Measurements from ENCODE around the gene JMJD4. TPM values are rescaled to one million over a fixed set of nuclear protein-coding genes. Genes with fewer than 3 reads are reported as not detected.

The JMJD4 gene
- total RNA-seq, 5 donors from 2014 or later (not counting 1 experiment from before 2014, with no cell fraction given), result 10.8 to 35.1 (median 33.5) TPM

DNA sequence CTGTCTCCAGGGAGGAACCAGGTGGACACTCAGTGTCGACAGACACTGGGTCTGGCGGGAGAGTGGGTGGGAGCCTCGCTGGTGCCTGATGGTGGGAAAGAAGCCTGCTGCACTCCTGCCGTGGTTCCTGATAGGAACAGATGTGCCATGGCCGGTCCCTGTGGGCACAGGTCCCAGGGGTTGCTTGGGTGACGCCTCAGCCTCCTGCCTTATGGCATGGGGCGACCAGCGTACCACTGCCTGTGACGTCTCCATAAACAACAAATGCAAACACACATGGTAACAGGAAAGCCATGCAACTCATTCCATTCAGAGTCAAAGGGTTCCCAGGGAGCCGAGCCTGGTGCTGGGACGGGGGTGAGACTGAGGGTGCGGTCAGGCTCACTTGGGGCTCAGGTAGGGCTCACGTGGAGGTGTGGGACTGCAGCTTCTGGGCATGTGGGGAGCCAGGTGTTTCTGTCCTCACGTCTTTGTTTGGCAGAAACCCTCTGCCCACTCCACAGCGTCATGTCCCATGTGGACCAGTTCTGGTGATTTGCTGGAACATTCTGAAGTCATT is 34.9 kb upstream of the JMJD4 start:
- ChIA-PET POLR2A (no interaction called here), CTCF (interaction anchor here in 1 of 2 donors (0.5 kb wide), 1 partner anchor 78 kb away, joined by 6 read pairs; no protein-coding TSS in a partner anchor)
- Histone ChIP-seq H3K27ac (ENCODE audit: low read length) (no peak overlapping the region), H3K27me3 (replicated peaks in 1 of 2; ENCODE audit: control insufficient read depth in 2 of 2, extremely low read depth in 1 of 2, insufficient read depth in 2 of 2, low read length in 1 of 2) (no peaks in the 10 kb centered on the region), H3K4me3 (ENCODE audit: control insufficient read depth in 1 of 2, extremely low read depth in 1 of 2, low read length in 1 of 2) (no peak overlapping the region), H3K4me1 (ENCODE audit: control insufficient read depth in 1 of 2, extremely low read depth in 1 of 2, insufficient read depth in 2 of 2, low read length in 2 of 2) (peaks cover 21 to 69% of the 10 kb centered on the region in 2 experiments), H3K9me3 (no peaks in the 10 kb centered on the region), H3K36me3 (ENCODE audit: control insufficient read depth in 2 of 2, extremely low read depth in 1 of 2, insufficient read depth in 1 of 2, low read length in 1 of 2) (peaks cover 8 to 18% of the 10 kb centered on the region in 2 donors)
- DNase-seq (no peak), ATAC-seq (replicated peaks in 1 of 4) (no peak)
- WGBS (ENCODE audit: insufficient coverage), result 96% methylated on average over 11 of the region's 15 CpGs
- H3K27ac Mint-ChIP-seq, result no peak overlapping the region
- no peak overlapping the region for H3K4me3 Mint-ChIP-seq
- peaks cover 45 to 65% (median 55%) of the 10 kb centered on the region in 3 donors for H3K4me1 Mint-ChIP-seq
- peaks cover 31% of the 10 kb centered on the region for H3K36me3 Mint-ChIP-seq
- no peaks in the 10 kb centered on the region for H3K9me3 Mint-ChIP-seq
- H3K27me3 Mint-ChIP-seq, result no peaks in the 10 kb centered on the region

DNA sequence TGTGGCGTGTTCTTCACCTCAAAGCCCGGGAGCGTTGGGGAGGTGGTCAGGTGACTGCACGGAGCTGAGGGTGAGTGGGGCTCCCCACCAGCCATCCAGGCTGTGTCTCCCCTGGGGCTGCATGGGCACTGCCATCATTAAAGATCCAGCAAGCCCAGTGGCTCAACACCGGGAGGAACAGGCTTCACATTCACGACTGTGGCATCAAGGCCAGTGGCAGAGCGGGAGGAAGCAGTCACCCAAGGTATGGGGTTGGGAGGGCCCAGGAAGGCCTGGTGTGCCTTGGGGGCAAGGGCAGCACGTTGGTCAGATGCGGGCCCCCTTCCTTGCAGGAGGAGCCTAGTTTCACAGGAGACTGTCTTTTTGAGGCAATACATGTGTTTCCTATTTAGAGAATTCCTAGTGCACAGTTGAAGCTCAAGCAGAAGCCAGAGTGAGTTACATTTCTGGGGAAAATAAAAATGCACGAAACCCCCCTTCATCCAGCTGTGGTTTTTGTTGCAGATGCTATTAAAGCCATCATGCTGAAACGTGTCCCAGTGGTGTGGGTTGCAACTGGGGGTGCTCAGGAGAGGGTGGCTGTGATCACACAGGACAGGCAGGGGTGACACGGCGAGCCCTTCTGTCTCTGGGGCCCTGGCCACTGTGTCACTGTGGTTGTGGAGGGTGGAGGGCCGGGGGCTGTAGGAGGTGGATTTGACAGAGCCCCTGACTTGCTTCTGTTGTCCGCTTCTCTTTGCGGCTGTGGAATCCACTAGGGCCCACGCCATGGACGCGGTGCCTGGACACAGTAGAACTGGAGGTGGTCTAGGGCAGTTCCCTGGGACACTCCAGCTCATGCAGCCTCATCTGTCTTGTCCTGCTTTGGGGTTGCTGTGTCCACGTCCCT is 34.2 kb upstream of the JMJD4 start:
- ChIA-PET CTCF (no interaction called here), POLR2A (no interaction called here)
- peaks cover 21 to 69% of the 10 kb centered on the region in 2 experiments for H3K4me1 ChIP-seq (ENCODE audit: control insufficient read depth in 1 of 2, extremely low read depth in 1 of 2, insufficient read depth in 2 of 2, low read length in 2 of 2)

DNA sequence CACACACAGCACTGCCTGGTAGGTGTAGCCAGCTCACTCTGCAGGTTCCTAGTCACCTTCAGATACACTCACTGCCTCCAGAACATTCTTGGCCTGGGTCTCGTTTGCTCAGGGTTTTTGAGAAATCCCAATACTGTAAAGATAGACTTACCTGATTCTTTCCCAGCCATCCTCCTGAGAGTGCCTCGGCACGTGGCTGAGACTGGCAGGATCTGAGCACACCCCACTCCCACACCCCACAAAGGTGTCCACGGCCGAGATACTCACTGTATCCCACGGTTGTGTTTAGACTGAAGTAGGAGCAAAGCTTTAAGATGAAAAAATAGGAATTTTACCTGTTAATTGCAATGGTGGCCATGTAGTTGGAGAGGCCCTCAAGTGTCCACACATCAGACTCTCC is 33.5 kb upstream of the JMJD4 start:
- ChIA-PET CTCF (no interaction called here), POLR2A (no interaction called here)
- Mint-ChIP-seq H3K4me3 (no peak overlapping the region), H3K4me1 (peaks cover 47 to 67% (median 55%) of the 10 kb centered on the region in 3 donors), H3K9me3 (no peaks in the 10 kb centered on the region), H3K36me3 (peaks cover 23% of the 10 kb centered on the region), H3K27me3 (no peaks in the 10 kb centered on the region), H3K27ac (no peak overlapping the region)
- 86% methylated on average over 1 of the region's 6 CpGs for WGBS (ENCODE audit: insufficient coverage)
- no peaks in the 10 kb centered on the region for H3K9me3 ChIP-seq
- DNase-seq, result no peak
- H3K4me3 ChIP-seq (ENCODE audit: control insufficient read depth in 1 of 2, extremely low read depth in 1 of 2, low read length in 1 of 2), result no peak overlapping the region
- no peaks in the 10 kb centered on the region for H3K27me3 ChIP-seq (replicated peaks in 1 of 2; ENCODE audit: control insufficient read depth in 2 of 2, extremely low read depth in 1 of 2, insufficient read depth in 2 of 2, low read length in 1 of 2)
- H3K36me3 ChIP-seq (ENCODE audit: control insufficient read depth in 2 of 2, extremely low read depth in 1 of 2, insufficient read depth in 1 of 2, low read length in 1 of 2), result peaks cover 7 to 15% of the 10 kb centered on the region in 2 donors
- no peak for ATAC-seq (replicated peaks in 1 of 4)
- H3K4me1 ChIP-seq (ENCODE audit: control insufficient read depth in 1 of 2, extremely low read depth in 1 of 2, insufficient read depth in 2 of 2, low read length in 2 of 2), result peaks cover 23 to 69% of the 10 kb centered on the region in 2 experiments
- H3K27ac ChIP-seq (ENCODE audit: low read length), result no peak overlapping the region

More for the DNA sequence above, 34.2 kb upstream of the JMJD4 start:
- Histone ChIP-seq H3K27me3 (replicated peaks in 1 of 2; ENCODE audit: control insufficient read depth in 2 of 2, extremely low read depth in 1 of 2, insufficient read depth in 2 of 2, low read length in 1 of 2) (no peaks in the 10 kb centered on the region), H3K27ac (ENCODE audit: low read length) (no peak overlapping the region), H3K4me3 (ENCODE audit: control insufficient read depth in 1 of 2, extremely low read depth in 1 of 2, low read length in 1 of 2) (no peak overlapping the region), H3K36me3 (ENCODE audit: control insufficient read depth in 2 of 2, extremely low read depth in 1 of 2, insufficient read depth in 1 of 2, low read length in 1 of 2) (peaks cover 7 to 15% of the 10 kb centered on the region in 2 donors), H3K9me3 (no peaks in the 10 kb centered on the region)
- H3K27ac Mint-ChIP-seq, result no peak overlapping the region
- H3K36me3 Mint-ChIP-seq, result peaks cover 29% of the 10 kb centered on the region
- peaks cover 47 to 67% (median 55%) of the 10 kb centered on the region in 3 donors for H3K4me1 Mint-ChIP-seq
- no peaks in the 10 kb centered on the region for H3K9me3 Mint-ChIP-seq
- no peak overlapping the region for H3K4me3 Mint-ChIP-seq
- ATAC-seq (replicated peaks in 1 of 4) (no peak), DNase-seq (no peak)
- no peaks in the 10 kb centered on the region for H3K27me3 Mint-ChIP-seq
- 94% methylated on average over 13 of the region's 20 CpGs for WGBS (ENCODE audit: insufficient coverage)

DNA sequence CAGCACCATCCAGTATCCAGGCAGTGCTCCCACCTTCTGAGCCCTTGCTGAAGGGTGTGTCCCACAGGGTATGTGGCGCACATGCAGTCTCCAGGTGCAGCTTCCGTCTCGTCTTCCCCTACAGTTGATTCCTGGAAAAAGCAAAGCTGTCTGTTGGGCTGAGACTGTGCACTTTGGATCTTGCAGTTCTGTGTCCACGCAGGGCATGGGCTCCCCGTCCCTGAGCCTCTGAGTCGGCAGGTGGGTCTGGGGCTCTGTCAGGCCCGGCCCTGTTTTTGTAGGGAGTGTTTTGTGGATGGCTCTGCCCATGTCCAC is 33.0 kb upstream of the JMJD4 start:
- Histone ChIP-seq H3K4me1 (ENCODE audit: control insufficient read depth in 1 of 2, extremely low read depth in 1 of 2, insufficient read depth in 2 of 2, low read length in 2 of 2) (peaks cover 28 to 69% of the 10 kb centered on the region in 2 experiments), H3K4me3 (ENCODE audit: control insufficient read depth in 1 of 2, extremely low read depth in 1 of 2, low read length in 1 of 2) (no peak overlapping the region), H3K36me3 (ENCODE audit: control insufficient read depth in 2 of 2, extremely low read depth in 1 of 2, insufficient read depth in 1 of 2, low read length in 1 of 2) (peaks cover 7 to 15% of the 10 kb centered on the region in 2 donors), H3K27me3 (replicated peaks in 1 of 2; ENCODE audit: control insufficient read depth in 2 of 2, extremely low read depth in 1 of 2, insufficient read depth in 2 of 2, low read length in 1 of 2) (no peaks in the 10 kb centered on the region), H3K9me3 (no peaks in the 10 kb centered on the region), H3K27ac (ENCODE audit: low read length) (no peak overlapping the region)
- Mint-ChIP-seq H3K9me3 (no peaks in the 10 kb centered on the region), H3K27me3 (no peaks in the 10 kb centered on the region), H3K4me1 (peaks cover 52 to 68% (median 56%) of the 10 kb centered on the region in 3 donors), H3K36me3 (peaks cover 23% of the 10 kb centered on the region), H3K4me3 (peak overlapping the region in 1 of 3 donors; percentile 77), H3K27ac (peak overlapping the region; percentile 6 to 95)
- DNase-seq (no peak), ATAC-seq (replicated peaks in 1 of 4) (no peak)
- 96% methylated on average over 5 of the region's 7 CpGs for WGBS (ENCODE audit: insufficient coverage)
- POLR2A ChIA-PET, result no interaction called here
- CTCF ChIA-PET, result no interaction called here

DNA sequence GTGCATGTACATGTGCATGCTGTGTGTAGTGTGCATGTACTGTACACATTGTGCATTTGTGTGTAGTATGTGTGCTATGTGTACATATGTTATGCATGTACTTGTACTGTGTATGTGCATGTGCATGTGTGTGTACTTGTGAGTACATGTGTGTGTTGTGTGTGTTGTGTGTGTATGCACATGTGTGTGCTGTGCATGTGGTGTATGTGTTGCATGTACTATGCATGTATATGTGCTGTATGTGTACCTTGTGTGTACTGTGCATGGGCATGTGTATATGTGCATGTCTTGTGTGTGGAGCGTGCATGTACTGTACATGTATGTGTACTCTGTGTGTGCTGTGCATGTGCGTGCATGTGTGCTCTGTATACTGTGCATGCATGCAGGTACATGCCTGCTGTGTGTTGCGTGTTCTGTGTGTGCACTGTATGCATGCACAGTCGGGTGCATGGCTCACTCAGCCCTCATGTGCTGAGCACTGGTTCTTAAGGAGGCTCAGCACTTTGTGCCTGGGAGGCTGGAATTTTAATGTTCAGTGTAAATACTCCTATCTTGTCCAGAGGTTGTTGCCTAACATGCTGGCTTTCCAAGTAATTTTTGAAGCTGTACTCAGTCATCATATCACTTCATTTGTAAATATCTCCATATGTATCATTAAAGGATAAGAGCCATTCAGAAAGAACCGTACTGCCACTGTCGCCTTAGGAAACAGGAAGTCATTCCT is 32.5 kb upstream of the JMJD4 start:
- DNase-seq, result no peak
- Mint-ChIP-seq H3K4me1 (peaks cover 57 to 70% (median 58%) of the 10 kb centered on the region in 3 donors), H3K9me3 (no peaks in the 10 kb centered on the region), H3K27me3 (no peaks in the 10 kb centered on the region), H3K36me3 (peaks cover 23% of the 10 kb centered on the region), H3K4me3 (peak overlapping the region in 2 of 3 donors; percentile 25 to 77), H3K27ac (peak overlapping the region; percentile 91 to 95)
- Histone ChIP-seq H3K4me1 (ENCODE audit: control insufficient read depth in 1 of 2, extremely low read depth in 1 of 2, insufficient read depth in 2 of 2, low read length in 2 of 2) (peaks cover 31 to 69% of the 10 kb centered on the region in 2 experiments), H3K4me3 (ENCODE audit: control insufficient read depth in 1 of 2, extremely low read depth in 1 of 2, low read length in 1 of 2) (no peak overlapping the region), H3K36me3 (ENCODE audit: control insufficient read depth in 2 of 2, extremely low read depth in 1 of 2, insufficient read depth in 1 of 2, low read length in 1 of 2) (peaks cover 7 to 15% of the 10 kb centered on the region in 2 donors), H3K27ac (ENCODE audit: low read length) (no peak overlapping the region), H3K27me3 (replicated peaks in 1 of 2; ENCODE audit: control insufficient read depth in 2 of 2, extremely low read depth in 1 of 2, insufficient read depth in 2 of 2, low read length in 1 of 2) (no peaks in the 10 kb centered on the region), H3K9me3 (no peaks in the 10 kb centered on the region)
- no peak for ATAC-seq (replicated peaks in 1 of 4)
- ChIA-PET CTCF (no interaction called here), POLR2A (no interaction called here)
- 97% methylated on average over 5 of the region's 6 CpGs for WGBS (ENCODE audit: insufficient coverage)

DNA sequence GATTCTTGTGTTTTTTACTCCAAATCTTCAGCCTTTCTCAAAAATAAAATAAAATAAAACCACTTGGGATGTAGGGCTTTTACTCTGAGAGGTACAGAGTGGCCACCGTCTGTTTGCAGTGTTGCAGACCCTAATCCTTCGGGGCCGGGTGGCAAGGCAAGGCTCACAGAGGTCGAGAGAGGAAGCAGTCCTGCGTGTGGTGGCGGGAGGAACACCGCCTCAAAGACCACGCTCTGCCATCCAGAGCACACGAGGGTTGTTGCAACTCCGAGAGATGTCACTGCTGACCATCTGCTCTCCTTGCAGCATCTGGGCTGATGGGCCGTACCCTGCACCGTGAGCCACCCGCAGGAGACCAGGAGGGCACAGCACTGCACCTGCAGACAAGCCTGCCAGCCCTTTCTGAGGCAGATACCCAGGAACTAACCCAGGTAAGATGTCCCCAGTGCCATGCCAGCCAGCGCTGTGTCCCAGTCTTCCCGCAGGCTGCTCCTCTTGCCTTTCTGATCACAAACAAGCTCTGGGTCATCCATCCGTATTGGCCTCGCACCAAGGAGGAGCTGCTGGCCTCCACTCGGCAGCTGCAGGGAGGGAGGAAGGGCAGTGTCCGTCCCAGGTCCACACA is 31.7 kb upstream of the JMJD4 start:
- 26% methylated on average over 15 of the region's 19 CpGs for WGBS (ENCODE audit: insufficient coverage)
- Mint-ChIP-seq H3K4me1 (peaks cover 62 to 71% (median 65%) of the 10 kb centered on the region in 3 donors), H3K27ac (peak overlapping the region; percentile 91 to 95), H3K9me3 (no peaks in the 10 kb centered on the region), H3K36me3 (peaks cover 26% of the 10 kb centered on the region), H3K27me3 (no peaks in the 10 kb centered on the region), H3K4me3 (peak overlapping the region; percentile 57 to 77 (median 62))
- peak overlapping the region; percentile 71 for H3K27ac ChIP-seq (ENCODE audit: low read length)
- DNase-seq (peak in 1 of 35 experiments; percentile 30), ATAC-seq (replicated peaks in 1 of 4) (peak in 3 of 4 experiments; percentile 3 to 12 (median 4))
- ChIA-PET CTCF (interaction anchor here (0.7 to 1.9 kb wide), 4 partner anchors 21 to 1281 kb away, joined by 3 to 7 read pairs (median 4); no protein-coding TSS in a partner anchor), POLR2A (interaction anchor here in 1 of 2 donors (0.8 kb wide), 1 partner anchor 21 kb away, joined by 3 read pairs; no protein-coding TSS in a partner anchor)
- peaks cover 39 to 69% of the 10 kb centered on the region in 2 experiments for H3K4me1 ChIP-seq (ENCODE audit: control insufficient read depth in 1 of 2, extremely low read depth in 1 of 2, insufficient read depth in 2 of 2, low read length in 2 of 2)
- H3K36me3 ChIP-seq (ENCODE audit: control insufficient read depth in 2 of 2, extremely low read depth in 1 of 2, insufficient read depth in 1 of 2, low read length in 1 of 2), result peaks cover 7 to 15% of the 10 kb centered on the region in 2 donors
- no peaks in the 10 kb centered on the region for H3K9me3 ChIP-seq
- H3K4me3 ChIP-seq (ENCODE audit: control insufficient read depth in 1 of 2, extremely low read depth in 1 of 2, low read length in 1 of 2), result peak overlapping the region; percentile 8 to 30
- H3K27me3 ChIP-seq (replicated peaks in 1 of 2; ENCODE audit: control insufficient read depth in 2 of 2, extremely low read depth in 1 of 2, insufficient read depth in 2 of 2, low read length in 1 of 2), result no peaks in the 10 kb centered on the region

Measured in T-cell (primary cell).